NCI-H345 (cell line): Measurements from ENCODE around the gene MYO7B.
"Not testable (repeated sequence)": the region's sequence is repeated elsewhere in the genome, so short reads cannot be mapped to it uniquely, and the experiment has no call there.

ENCODE experiments used
- DNase-seq: peaks from one replicate; lab custom pipeline; 2025; lab: John Stamatoyannopoulos, UW

The MYO7B gene

DNA sequence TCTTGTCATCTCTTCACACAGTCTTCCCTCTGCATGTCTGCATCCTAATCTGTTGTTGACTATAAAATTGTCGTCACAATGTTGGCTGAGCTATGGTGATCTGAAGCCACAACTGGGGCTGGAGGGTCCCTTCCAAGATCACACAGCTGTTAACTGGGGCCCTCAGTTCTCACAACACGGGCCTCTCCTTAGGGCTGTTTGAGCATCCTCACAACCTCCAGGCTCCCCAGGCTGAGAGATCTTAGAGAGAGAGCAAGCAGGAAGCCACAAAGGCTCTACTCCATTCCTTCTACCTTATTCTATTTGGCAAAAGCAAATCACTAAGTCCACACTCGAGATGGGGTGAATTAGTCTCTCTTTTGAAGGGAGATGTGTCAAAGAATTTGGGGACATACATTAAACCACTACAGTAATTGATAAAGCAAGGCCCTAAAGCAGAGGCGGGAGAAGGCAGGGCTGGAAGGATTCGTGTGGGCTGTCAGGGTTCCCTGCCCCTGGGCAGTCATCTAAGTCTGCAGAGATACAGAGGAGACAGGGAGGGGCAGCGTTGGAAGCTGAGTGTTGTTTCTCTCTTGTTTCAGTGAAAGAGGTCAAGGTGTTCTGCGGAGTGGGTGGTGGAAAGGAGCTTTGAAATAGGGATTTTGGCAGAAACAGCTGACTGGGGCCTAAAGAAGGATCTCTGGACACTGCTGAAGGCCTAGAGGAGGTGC is 15.9 kb downstream of the MYO7B start:
- DNase-seq, result no peak

DNA sequence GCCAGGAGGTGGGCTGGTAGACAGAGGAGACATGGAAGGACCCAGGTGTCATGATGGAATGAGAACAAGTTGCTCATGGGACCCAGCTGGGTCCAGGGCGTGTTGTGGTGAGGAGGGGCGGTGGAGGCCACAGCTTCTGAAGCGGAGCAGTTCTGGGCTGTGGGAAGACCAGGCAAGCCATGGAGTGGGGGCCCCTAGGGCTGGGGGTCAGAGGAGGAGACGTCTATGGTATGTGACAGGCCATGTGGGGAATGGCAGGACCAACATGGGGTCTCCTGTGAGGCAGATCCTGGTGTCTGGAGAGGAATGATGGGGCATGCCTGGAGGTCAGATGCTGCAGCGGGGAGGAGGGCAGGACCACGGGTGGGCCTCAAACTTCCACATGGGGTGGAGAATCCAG is 16.9 kb downstream of the MYO7B start:
- no peak for DNase-seq

DNA sequence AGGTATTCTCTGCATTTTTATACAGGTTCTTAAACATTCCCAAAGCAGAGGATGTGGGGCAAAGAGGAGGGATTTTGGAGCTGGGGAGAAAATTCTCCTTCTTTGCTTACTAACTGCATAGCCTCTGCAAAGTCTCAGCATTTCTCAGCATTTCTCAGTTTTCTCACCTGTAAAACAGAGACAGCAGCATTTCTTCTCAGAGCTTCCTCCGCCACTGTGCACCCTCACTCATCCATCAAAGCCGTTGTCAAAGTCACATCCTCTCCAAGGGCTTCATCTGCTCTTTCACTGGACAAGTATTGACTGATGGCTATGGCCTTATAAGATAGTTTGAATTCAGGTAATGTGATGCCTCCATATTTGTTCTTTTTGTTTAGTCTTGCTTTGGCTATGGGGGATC is 17.4 kb downstream of the MYO7B start:
- no peak for DNase-seq

DNA sequence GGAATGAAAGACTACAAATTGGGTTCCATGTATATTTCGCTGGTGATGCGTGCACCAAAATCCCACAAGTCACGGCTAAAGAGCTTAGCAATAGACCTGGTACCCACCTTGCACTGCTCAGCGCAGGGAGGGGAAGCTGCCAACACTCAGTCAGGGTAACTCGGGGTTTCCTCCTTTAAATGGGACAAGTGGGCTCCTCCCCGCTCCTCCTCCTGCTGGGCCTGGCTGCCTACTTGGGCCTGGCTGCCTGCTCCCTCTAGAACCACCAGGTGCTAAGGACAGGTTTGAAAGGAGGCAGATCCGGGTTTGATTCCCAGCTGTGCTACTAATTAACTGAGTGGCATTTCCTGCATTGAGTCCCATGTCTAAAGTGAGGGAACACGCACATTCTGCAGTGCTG is 23.4 kb downstream of the MYO7B start:
- DNase-seq, result no peak

DNA sequence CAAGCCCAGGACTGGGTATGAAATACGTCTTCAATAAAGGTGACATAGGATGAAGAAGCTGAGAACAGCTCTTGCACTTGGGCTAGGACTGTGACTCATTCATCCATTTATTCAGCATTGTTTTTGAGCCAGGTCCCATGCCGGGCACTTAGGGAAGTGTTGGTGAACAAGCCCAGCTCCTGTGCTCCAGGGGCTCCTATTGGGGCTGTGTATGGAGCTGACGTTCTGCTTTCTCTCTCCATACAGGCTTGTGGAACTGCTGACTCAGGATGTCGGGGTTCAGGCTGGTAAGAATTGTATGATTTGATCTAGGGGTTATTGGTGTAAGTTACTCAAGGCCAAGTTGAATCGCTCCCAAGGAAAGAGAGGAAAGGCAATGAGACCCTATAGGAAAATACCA is 24.0 kb downstream of the MYO7B start:
- no peak for DNase-seq

DNA sequence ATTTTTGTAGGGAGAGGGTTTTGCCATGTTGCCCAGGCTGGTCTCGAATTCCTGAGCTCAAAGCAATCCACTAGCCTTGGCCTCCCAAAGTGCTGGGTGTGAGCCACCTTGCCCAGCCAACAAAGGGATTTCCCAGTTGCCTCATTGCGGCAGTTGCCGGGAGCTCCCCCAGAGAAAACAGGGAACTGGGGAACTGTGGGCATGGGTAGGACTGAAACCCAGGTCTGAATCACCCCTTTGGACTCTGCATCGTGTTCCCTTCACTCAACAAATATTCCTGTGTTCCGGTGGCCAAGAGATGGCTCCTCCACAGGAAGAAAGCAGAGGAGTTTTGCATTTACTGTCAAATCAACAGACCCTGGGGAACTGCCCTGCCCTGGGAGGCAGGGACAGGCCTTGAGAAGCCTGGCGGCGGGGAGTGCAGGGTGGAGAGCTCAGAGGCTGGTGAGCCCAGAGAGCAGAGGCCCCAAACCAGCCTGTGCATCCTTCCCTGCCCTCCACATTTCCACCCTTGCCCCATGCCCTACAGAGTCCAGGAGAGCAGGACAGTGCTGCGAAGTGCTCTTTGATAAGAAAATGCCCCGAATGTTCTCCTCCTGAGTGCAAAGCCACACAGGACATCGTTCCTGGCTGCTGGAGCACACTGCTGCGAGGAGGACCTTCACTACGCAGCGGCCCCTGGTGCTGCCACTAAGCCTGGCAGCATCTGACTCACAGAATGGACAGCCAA is 24.9 kb downstream of the MYO7B start:
- DNase-seq, result no peak

DNA sequence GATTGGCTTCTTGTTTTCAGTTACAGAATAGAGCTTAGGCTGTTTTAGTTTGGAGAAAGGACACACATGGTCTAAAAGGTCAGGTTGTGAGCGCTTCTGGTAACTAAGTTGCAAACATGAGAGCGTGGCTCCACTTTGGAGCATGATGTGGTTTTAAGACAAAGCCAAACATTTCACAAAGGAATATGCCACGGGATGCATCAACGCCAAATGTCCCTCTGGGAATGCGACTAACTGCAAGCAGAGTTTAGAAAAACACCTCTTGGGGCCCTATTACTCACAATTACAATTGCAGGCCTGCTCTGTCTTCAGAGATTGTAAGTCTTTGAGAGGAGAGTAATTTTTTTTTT is 25.4 kb downstream of the MYO7B start:
- no peak for DNase-seq

DNA sequence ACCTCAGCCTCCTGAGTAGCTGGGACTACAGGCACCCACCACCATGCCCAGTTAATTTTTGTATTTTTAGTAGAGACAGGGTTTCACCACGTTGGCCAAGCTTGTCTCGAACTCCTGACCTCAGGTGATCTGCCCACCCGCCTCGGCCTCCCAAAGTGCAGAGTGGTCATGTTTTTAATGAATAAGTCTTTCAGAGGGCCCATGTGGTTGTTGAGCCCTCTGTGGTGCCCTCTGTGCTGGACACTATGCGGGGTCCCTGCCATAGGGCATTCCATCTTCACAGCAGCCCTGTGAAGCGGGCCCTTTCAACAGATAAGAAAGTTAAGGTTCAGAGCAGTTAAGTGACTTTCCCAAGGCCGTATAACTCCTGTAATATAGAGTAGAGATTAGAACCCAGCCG is 25.9 kb downstream of the MYO7B start:
- no peak for DNase-seq

DNA sequence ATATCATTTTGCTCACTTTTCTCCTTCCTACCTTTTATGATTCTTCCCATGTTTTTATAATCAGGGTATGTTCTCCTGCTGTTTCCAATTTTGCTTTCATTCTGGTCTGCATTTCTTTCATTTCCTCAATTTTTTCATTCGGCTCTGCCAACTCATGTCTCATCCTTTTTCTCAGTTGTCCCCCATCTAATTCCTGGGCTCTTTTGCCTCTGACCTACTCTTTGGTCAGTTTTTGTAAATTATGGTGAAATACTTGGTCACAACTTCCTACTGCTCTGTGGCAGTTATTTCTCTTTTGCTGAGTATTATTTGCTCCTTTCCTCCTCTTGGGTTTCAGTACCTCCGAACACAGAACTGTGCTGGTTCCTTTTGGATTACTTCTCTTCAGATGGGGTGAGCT is 27.5 kb downstream of the MYO7B start:
- no peak for DNase-seq

DNA sequence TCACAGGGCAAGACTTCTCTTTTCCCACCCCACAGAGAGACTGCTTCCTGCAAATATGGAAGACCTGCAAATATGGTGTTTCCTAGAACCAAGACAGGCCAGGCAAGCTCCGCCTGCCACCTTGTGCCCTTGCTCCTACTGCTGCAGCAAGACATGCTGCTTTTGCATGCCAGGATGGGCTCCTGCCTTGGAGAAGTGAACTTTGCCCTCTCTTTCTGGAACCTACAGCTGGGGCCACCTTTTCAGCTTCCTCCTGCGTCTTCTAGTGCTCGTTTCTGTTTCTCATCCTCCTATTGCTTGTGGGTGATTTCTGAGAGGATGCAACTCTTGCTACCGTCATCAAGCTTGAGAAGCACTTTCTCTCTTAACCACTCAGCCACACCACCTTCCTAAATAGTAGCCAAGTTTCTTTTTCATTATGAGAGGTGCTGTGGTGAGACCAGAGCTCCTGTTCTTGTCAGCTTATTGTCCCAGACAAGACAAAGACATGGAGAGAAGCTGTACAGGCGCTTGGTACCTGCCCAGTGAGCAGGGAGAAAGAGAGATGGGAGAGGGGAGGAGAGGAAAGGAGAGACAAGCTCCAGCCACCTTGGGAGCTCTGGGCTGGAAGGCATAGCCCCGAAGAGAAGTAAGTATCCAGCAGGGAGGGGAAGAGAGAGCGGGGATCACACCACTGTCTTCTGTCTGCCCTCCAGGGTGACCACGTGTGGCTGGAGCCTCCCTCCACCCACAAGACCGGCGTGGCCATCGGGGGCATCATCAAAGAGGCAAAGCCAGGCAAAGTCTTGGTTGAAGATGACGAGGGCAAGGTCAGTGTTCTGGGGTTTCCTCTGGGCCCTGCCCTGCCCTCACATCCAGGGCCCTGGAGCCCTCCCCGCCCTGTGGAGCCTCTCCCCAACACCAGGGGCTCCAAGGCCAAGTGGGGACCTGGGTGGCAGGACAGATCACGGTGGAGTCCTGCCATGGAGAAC is 28.3 kb downstream of the MYO7B start:
- no peak for DNase-seq

DNA sequence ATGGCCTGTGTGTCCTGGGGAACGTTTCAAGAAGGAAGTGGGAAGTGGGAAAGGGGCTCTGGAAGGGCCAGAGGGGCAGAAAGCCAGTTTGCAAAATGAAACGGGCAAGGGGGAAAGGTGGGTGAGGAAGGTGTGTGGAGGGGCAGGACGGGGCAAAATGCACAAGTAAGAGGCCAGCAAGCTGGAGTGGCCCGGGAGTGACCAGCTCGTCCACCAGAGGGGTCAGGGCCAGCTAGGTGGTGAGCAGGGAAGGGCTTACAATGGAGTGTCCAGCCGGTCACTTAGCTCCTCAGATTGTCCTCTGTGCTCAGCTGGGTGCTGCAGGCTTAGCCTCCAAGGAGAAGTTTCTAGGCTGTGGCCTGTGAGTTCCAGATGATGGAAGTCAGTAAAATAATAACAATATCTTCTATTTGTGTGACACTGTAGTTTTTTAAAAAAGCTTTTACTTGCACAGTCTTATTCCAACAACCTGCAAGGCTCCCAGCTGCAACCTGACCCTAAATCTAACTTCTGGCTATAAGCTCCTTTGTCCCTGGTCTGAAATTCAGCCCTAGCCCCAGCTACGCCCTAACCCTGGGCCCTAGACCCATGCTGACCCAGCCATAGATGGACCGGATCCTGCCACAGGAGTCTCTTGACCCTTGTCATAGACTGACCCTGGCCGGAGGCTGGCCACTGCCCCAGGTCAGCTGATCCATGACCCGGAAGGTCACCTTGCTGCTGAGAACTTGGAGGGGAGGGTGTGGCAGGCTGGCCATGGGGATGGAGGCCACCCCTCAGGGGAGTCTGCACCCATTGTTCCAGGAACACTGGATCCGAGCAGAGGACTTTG is 29.2 kb downstream of the MYO7B start:
- no peak for DNase-seq

DNA sequence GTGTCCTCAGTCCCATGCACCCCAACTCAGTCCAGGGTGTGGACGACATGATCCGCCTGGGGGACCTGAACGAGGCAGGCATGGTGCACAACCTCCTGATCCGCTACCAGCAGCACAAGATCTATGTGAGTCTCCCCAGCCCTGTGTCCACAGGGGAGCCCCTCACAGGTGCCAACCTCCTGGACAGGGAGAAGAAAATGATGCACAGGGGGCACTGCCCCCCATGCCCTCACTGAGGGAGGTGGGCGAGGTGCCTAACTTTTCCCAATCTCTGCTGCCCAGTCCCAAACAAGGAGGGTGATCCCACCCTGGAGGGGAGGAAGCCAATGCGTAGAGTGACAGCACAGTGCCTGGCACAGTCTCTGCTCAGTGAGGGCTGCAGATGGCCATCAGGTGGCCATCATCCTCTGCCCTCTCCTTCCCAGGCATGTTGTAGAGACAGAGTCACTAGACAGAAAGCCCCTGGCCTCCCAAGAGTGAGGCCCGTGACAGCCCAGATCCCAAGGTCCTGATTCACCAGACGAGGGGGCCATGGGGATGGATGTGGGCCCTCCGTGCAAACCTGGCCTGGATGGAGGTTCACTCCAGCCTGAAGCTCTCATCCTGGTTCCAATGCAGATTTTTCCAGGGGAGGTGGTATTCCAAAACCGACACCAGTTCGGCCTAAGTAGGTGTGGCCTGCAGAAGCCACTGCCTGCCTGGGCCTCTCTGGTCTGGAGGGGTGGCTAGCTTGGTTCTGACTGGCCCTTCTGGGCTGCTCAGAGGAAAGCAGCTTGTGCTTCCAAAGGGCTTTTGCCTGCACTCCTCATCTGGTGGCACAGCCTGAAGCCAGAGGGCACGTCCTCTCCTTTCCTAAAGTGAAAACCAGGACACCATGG is 30.0 kb downstream of the MYO7B start:
- DNase-seq, result no peak

DNA sequence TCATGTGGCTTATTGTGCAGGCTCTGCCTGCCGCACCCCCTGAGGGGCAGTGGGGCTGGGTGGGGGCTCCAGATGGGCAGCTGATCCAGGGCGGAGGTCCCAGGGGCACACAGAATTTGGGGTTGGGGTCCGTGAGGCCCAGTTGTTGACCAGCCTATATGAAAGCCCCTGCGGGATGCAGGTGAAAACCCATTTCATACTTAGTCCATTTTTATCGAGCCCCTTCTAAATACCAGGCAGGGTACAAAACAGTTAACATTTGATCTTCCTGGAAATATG is 30.6 kb downstream of the MYO7B start:
- DNase-seq, result no peak

DNA sequence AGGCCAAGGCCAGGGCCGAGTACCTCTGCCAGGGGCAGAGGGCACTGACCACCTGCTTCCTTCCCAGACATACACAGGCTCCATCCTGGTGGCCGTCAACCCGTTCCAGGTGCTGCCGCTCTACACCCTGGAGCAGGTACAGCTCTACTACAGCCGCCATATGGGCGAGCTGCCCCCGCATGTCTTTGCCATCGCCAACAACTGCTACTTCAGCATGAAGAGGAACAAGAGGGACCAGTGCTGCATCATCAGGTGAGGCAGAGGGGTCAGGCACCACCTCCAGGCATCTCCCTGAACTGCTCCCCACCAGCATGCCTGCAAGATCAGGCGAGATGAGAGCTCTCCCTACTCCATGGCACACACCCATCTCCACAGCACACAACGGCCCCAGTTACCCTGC is 31.1 kb downstream of the MYO7B start:
- DNase-seq, result no peak

DNA sequence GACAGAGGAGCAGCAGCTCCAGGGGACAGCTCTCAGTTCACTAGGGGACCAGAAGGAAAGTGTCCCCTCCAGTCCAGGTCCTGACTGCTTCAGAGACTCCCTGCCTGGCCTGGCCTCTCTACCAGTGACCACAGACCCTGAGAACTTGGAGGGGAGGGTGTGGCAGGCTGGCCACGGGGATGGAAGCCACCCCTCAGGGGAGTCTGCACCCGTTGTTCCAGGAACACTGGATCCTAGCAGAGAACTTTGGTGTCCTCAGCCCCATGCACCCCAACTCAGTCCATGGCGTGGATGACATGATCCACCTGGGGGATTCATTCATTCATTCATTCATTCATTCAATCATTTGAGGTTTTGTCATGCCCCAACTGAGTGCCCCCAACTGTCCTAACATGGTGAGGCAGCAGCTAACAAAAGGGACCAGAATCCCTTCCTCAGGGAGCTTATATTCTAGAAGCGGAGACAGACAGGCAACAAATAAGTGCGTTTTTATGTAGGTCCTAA is 31.9 kb downstream of the MYO7B start:
- no peak for DNase-seq

DNA sequence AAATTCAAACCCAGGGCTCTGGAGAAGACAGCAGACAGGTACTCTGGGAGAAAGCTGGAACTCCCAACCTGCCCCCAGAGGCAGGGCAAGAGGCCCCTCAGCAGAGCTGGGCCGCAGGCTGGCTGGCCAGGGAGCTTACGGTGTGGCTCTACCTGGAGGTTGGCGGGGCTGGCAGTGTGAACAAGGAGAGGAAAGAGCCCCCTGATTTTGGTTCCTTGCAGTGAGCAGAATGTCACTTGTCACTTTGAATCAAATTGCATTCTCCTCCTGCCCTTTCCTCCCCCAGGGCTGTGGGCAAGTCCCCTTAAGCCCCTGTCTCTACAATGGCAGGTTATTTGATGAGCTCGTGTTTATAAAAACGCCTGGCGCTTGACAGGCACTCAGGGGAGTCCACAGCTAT is 32.6 kb downstream of the MYO7B start:
- DNase-seq, result no peak

DNA sequence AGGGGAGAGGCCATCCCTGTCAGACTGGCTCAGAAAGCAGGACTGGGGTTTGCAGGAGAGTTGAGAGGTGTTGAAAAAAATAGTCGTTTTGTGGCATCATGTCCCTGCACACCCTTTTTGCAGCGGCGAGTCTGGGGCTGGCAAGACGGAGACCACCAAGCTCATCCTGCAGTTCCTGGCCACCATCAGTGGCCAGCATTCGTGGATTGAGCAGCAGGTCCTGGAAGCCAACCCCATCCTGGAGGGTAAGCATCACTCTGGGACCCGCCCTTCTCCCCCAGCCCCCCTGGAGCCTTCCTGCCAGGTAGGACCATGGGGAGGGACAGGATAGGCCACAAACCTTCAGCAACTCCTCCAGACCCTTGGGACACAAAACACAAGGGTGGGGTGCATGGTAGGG is 34.2 kb downstream of the MYO7B start:
- no peak for DNase-seq

DNA sequence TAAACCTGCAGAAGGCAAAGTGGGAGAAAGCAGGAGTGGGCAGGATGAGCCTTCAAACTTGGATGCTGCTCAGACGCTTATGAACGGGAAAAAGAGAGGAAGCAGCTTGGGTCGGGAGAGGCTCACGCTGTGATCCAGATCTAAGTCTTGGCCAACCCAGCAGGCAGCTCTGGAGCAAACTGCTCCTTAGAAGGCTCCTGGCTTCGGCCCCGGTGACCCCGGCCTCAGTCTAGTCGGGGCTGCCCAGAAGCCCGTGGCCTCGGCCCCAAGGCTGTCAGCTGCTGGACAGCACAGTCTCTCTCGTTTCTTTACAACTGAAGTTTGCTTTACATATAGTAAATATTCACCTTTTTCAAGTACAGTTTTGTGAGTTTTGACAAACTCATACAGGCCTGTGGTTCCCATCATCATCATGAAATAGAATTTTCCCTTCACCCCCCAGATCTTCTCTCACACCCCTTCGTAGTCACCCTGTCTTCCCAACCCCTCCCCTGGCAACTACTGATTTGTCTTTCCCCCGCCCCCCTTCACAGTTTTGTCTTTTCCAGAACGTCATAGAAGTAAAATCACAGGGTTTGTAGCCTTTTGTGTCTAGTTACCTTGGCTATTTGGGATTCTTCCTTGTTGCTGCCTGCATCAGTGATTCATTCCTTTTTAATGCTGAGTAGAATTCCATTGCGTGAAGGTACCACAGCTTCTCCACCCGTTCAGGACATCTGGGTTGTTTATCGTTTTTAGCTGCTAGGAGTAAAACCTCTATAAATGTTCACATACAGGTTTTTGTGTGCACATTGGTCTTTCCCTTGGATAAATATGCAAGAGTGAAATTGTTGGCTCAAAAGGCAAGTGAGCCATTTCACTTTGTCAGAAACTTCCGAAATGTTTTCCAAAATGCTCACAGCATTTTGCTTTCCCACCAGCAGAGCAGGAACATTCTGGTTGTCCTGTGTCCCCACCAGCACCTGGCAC is 35.1 kb downstream of the MYO7B start:
- no peak for DNase-seq

DNA sequence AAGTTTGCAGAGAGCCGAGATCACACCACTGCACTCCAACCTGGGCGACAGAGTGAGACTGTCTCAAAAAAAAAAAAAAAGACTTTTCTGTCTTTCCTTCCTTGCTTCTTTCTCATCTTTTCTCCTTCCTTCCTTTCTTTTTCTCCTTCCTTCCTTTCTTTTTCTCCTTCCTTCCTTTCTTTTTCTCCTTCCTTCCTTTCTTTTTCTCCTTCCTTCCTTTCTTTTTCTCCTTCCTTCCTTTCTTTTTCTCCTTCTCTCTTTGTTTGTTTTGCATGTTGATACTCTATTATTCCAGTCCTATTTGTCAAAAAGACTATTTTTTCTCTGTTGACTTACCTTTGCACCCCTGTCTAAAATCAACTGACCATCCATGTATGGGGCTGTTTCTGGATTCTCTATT is 36.9 kb downstream of the MYO7B start:
- DNase-seq, result not testable (repeated sequence)

DNA sequence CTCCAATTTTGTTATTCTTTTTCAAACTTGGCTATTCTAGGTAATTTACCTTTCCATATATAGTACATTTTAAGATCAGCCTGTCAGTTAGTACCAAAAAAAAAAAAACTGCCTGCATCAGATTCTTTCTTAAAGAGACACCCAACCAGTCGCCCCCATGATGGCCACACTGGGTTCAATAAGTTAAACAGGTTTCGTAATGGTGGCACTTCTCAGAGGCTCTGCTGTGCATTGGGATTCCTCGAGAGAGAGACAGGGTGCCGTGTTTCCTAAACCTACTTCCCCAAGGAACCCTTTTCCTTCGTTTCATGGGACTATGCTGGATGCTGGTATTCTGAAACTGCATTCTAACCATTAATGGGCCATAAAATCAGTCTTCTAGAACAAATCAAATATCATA is 37.4 kb downstream of the MYO7B start:
- DNase-seq, result no peak
